Keratinocyte (primary cell): Measurements from ENCODE around the gene MTM1. TPM values are rescaled to one million over a fixed set of nuclear protein-coding genes. Genes with fewer than 3 reads are reported as not detected.

Experiments
- DNase-seq: peaks from one replicate; pipeline ENCODE4 v3.0.0-alpha.2; 2011; ENCODE audit warnings: low read depth, missing footprints, low spot score
- FAIRE-seq: peaks from 2 replicates; lab custom pipeline; 2011; peaks lifted over from hg19 to GRCh38; lab: Jason Lieb, UNC
- H2AFZ ChIP-seq: 2 replicates; pipeline ENCODE4 v1.6.0; 2012; ENCODE audit warnings: low read length, control low read depth, inconsistent platforms; ENCODE audit not compliant: control insufficient read depth
- H3K27ac ChIP-seq: 2 replicates; pipeline ENCODE4 v1.5.1; 2011; ENCODE audit warnings: low read length; ENCODE audit not compliant: control insufficient read depth, insufficient read depth
- H3K27me3 ChIP-seq: 3 replicates; pipeline ENCODE4 v1.6.0; 2011; ENCODE audit warnings: low read length; ENCODE audit not compliant: control insufficient read depth, insufficient read depth; ENCODE audit errors: extremely low read depth
- H3K36me3 ChIP-seq, 2 experiments: 2 replicates in 1 of 2; 3 replicates in 1 of 2; pipeline ENCODE4 v1.5.1; 2011; ENCODE audit warnings: low read length in 2 of 2, mild to moderate bottlenecking in 1 of 2; ENCODE audit not compliant: control insufficient read depth in 2 of 2, insufficient read depth in 2 of 2; ENCODE audit errors: extremely low read depth in 1 of 2
- H3K4me1 ChIP-seq: 3 replicates; pipeline ENCODE4 v1.5.1; 2011; ENCODE audit warnings: low read length; ENCODE audit not compliant: control insufficient read depth, insufficient read depth; ENCODE audit errors: extremely low read depth
- H3K4me2 ChIP-seq: 3 replicates; pipeline ENCODE4 v1.6.0; 2011; ENCODE audit warnings: low read depth, low read length; ENCODE audit not compliant: control insufficient read depth, insufficient read depth; ENCODE audit errors: extremely low read depth
- H3K4me3 ChIP-seq, 3 experiments: fragments of 200-600 bp in 1 of 3; sonication (generic) in 1 of 3; 2 replicates in 2 of 3; 3 replicates in 1 of 3; pipeline ENCODE4 v1.5.1; 2011 to 2016; ENCODE audit warnings: low read length in 3 of 3, mild to moderate bottlenecking in 3 of 3, control low read depth in 2 of 3, inconsistent platforms in 1 of 3, low read depth in 1 of 3, mixed read lengths in 1 of 3, mixed run types in 1 of 3, moderate library complexity in 1 of 3; ENCODE audit not compliant: control insufficient read depth in 2 of 3, insufficient read depth in 2 of 3; ENCODE audit errors: extremely low read depth in 1 of 3
- H3K79me2 ChIP-seq: 2 replicates; pipeline ENCODE4 v1.6.0; 2012; ENCODE audit warnings: low read length; ENCODE audit not compliant: control insufficient read depth, insufficient read depth
- H3K9ac ChIP-seq: 3 replicates; pipeline ENCODE4 v1.6.0; 2011; ENCODE audit warnings: low read length; ENCODE audit not compliant: control insufficient read depth, insufficient read depth; ENCODE audit errors: extremely low read depth
- H3K9me1 ChIP-seq: 3 replicates; pipeline ENCODE4 v1.6.0; 2011; ENCODE audit warnings: low read length; ENCODE audit not compliant: control insufficient read depth, insufficient read depth; ENCODE audit errors: extremely low read depth
- H3K9me3 ChIP-seq: 2 replicates; pipeline ENCODE4 v1.5.1; 2012; ENCODE audit warnings: low read depth, low read length; ENCODE audit not compliant: control insufficient read depth
- H4K20me1 ChIP-seq: 3 replicates; pipeline ENCODE4 v1.6.0; 2011; ENCODE audit warnings: low read length; ENCODE audit not compliant: control insufficient read depth, insufficient read depth; ENCODE audit errors: extremely low read depth
- CTCF ChIP-seq, 3 experiments: IDR thresholded peaks in 1 of 3; conservative IDR thresholded peaks in 1 of 3; optimal IDR thresholded peaks in 1 of 3; 2 replicates in 2 of 3; 3 replicates in 1 of 3; pipeline versions ENCODE3 to v1.5.1; 2011; ENCODE audit warnings: low read length in 3 of 3, mild to moderate bottlenecking in 3 of 3, moderate library complexity in 2 of 3, control low read depth in 1 of 3, inconsistent platforms in 1 of 3; ENCODE audit not compliant: insufficient read depth in 2 of 3; ENCODE audit errors: extremely low read depth in 1 of 3
- EZH2 ChIP-seq: IDR thresholded peaks from one replicate; pipeline ENCODE4 v1.6.1; 2012; ENCODE audit warnings: inconsistent platforms, mild to moderate bottlenecking, low read length, moderate library complexity
- dilution Hi-C: fragments of 300-500 bp; cut with MboI; formaldehyde crosslinking; loops from one replicate; pipeline ENCODE4 v1.7.0; 2020; ENCODE audit warnings: low sequenced_read_pairs; ENCODE audit not compliant: extremely low pct_ligation_motif_present
- polyA plus RNA-seq, 5 experiments: library from polyadenylated mRNA; depleted of rRNA in 3 of 5; stranded (reverse) in 3 of 5; stranded (forward) in 1 of 5; unstranded in 1 of 5; fragments of >200 nt; gene quantifications; 1 replicate in 1 of 5; 2 replicates in 3 of 5; 3 replicates in 1 of 5; pipeline versions ENCODE4 v1.2.1 to v1.2.3, GENCODE V29; 2011 to 2012; ENCODE audit warnings: missing spikeins in 2 of 5, low read depth in 1 of 5, low replicate concordance in 1 of 5

The MTM1 gene
- polyA plus RNA-seq, 1 donor (not counting 4 experiments of a cell fraction or from before 2014, with no cell fraction given), result 13.9 TPM

GRCh38 chrX:150649096-150649870 lies 80.9 kb downstream of the MTM1 start:
- H3K9me3 ChIP-seq, result no peaks in the 10 kb centered on the region
- no peak overlapping the region for H3K4me3 ChIP-seq
- dilution Hi-C loops, result no loop called here
- peak overlapping the region; percentile 22 for H3K9ac ChIP-seq
- no peak for TF ChIP-seq CTCF (optimal IDR thresholded peaks at IDR 0.05 in 1 of 3, IDR thresholded peaks at IDR 0.05 in 1 of 3, conservative IDR thresholded peaks at IDR 0.05 in 1 of 3; ENCODE audit: extremely low read depth in 1 of 3, insufficient read depth in 2 of 3, low read length in 3 of 3)
- no peak for TF ChIP-seq EZH2
- H3K27ac ChIP-seq, result peak overlapping the region; percentile 74
- no peaks in the 10 kb centered on the region for H4K20me1 ChIP-seq
- peaks cover 11% of the 10 kb centered on the region for H3K4me1 ChIP-seq
- DNase-seq, result no peak
- H3K36me3 ChIP-seq, result peaks cover 0 to 6% of the 10 kb centered on the region in 2 experiments
- no peaks in the 10 kb centered on the region for H3K27me3 ChIP-seq
- H3K9me1 ChIP-seq, result no peaks in the 10 kb centered on the region
- peak overlapping the region; percentile 6 for H2AFZ ChIP-seq
- peak overlapping the region; percentile 9 for H3K4me2 ChIP-seq
- FAIRE-seq, result no peak
- H3K79me2 ChIP-seq, result no peaks in the 10 kb centered on the region

GRCh38 chrX:150651906-150652305 lies 83.5 kb downstream of the MTM1 start:
- no peak overlapping the region for H3K4me2 ChIP-seq
- H3K9ac ChIP-seq, result no peak overlapping the region
- no peak overlapping the region for H2AFZ ChIP-seq
- H3K9me1 ChIP-seq, result no peaks in the 10 kb centered on the region
- no peaks in the 10 kb centered on the region for H4K20me1 ChIP-seq
- H3K9me3 ChIP-seq, result no peaks in the 10 kb centered on the region
- FAIRE-seq (no peak), DNase-seq (no peak)
- no peaks in the 10 kb centered on the region for H3K27me3 ChIP-seq
- dilution Hi-C loops, result no loop called here
- TF ChIP-seq CTCF (optimal IDR thresholded peaks at IDR 0.05 in 1 of 3, IDR thresholded peaks at IDR 0.05 in 1 of 3, conservative IDR thresholded peaks at IDR 0.05 in 1 of 3; ENCODE audit: extremely low read depth in 1 of 3, insufficient read depth in 2 of 3, low read length in 3 of 3), result no peak
- no peak for TF ChIP-seq EZH2
- no peak overlapping the region for H3K27ac ChIP-seq
- peaks cover 11% of the 10 kb centered on the region for H3K4me1 ChIP-seq
- H3K79me2 ChIP-seq, result no peaks in the 10 kb centered on the region
- H3K4me3 ChIP-seq, result no peak overlapping the region
- H3K36me3 ChIP-seq, result peaks cover 0 to 1% of the 10 kb centered on the region in 2 experiments
